GM12878 (cell line): ENCODE data around the gene APOM. TPM values are rescaled to one million over a fixed set of nuclear protein-coding genes. Genes with fewer than 3 reads are reported as not detected.

ENCODE experiments used
- ATAC-seq: fragments of 200-7000 bp; cut with Tn5 transposase; 3 replicates; pipeline ENCODE4 v1.9.1; 2020; ENCODE audit warnings: mild to moderate bottlenecking, moderate library complexity
- BruUV-seq: library from RNA; stranded (reverse); fragments of 400-500 nt; replicated peaks from 2 replicates; lab custom pipeline; 2021; lab: Mats Ljungman, UMichigan
- CTCF ChIA-PET: fragments of 300-600 bp; sonication (Branson Sonifier 250); formaldehyde crosslinking; extraction: SDS; loops from one replicate; lab custom pipeline; 2021; ENCODE audit warnings: inconsistent platforms; lab: Yijun Ruan, JAX
- POLR2A ChIA-PET: fragments of 350-600 bp; formaldehyde crosslinking; extraction: SDS; loops from one replicate; lab custom pipeline; 2021; ENCODE audit warnings: inconsistent platforms; lab: Charles Lee
- RAD21 ChIA-PET: fragments of 300-600 bp; sonication (Branson Sonifier 250); formaldehyde crosslinking; loops from one replicate; lab custom pipeline; 2023; ENCODE audit warnings: antibody characterized with exemption; ENCODE audit not compliant: unreplicated experiment; lab: Charles Lee
- SMC1A ChIA-PET: fragments of 300-600 bp; sonication (Branson Sonifier 250); formaldehyde crosslinking; loops from one replicate; lab custom pipeline; 2023; ENCODE audit not compliant: unreplicated experiment, uncharacterized antibody; lab: Charles Lee
- DNase-seq: peaks from one replicate; pipeline ENCODE4 v3.0.0-alpha.2; 2011; ENCODE audit warnings: low read depth, low spot score
- FAIRE-seq: peaks from 3 replicates; lab custom pipeline; 2011; peaks lifted over from hg19 to GRCh38; lab: Jason Lieb, UNC
- H2AFZ ChIP-seq: 2 replicates; pipeline ENCODE4 v1.6.0; 2011; ENCODE audit warnings: low read depth, low read length, control low read depth; ENCODE audit not compliant: control insufficient read depth
- H3K27ac ChIP-seq: 2 replicates; pipeline ENCODE4 v1.5.1; 2011; ENCODE audit warnings: control low read depth; ENCODE audit not compliant: control insufficient read depth, insufficient read depth
- H3K27me3 ChIP-seq, 2 experiments: replicated peaks in 1 of 2; 2 replicates each; pipeline versions ENCODE4 v1.6.0 to v1.6.1; 2011; ENCODE audit warnings: low read length in 1 of 2; ENCODE audit not compliant: control insufficient read depth in 2 of 2, insufficient read depth in 2 of 2
- H3K36me3 ChIP-seq, 2 experiments: 2 replicates each; pipeline ENCODE4 v1.5.1; 2011; ENCODE audit warnings: low read length in 1 of 2; ENCODE audit not compliant: control insufficient read depth in 2 of 2, insufficient read depth in 2 of 2
- H3K4me1 ChIP-seq: 2 replicates; pipeline ENCODE4 v1.6.1; 2011; ENCODE audit warnings: mild to moderate bottlenecking, low read length, moderate library complexity, mixed read lengths; ENCODE audit not compliant: control insufficient read depth, insufficient read depth
- H3K4me2 ChIP-seq: 2 replicates; pipeline ENCODE4 v1.6.0; 2011; ENCODE audit warnings: control low read depth; ENCODE audit not compliant: control insufficient read depth, insufficient read depth
- H3K4me3 ChIP-seq: fragments of 200-600 bp; sonication (generic); 2 replicates; pipeline ENCODE4 v1.5.1; 2016
- H3K79me2 ChIP-seq: 2 replicates; pipeline ENCODE4 v1.6.0; 2011; ENCODE audit warnings: low read length; ENCODE audit not compliant: control insufficient read depth, insufficient read depth
- H3K9ac ChIP-seq: 2 replicates; pipeline ENCODE4 v1.8.0; 2011; ENCODE audit warnings: low read length, control low read depth, mixed read lengths; ENCODE audit not compliant: control insufficient read depth, insufficient read depth
- H3K9me3 ChIP-seq: replicated peaks from 3 replicates; pipeline ENCODE4 v1.5.1; 2011; ENCODE audit warnings: mild to moderate bottlenecking, low read length; ENCODE audit not compliant: control insufficient read depth, insufficient read depth
- H4K20me1 ChIP-seq: 2 replicates; pipeline ENCODE4 v1.6.0; 2011; ENCODE audit not compliant: control insufficient read depth, insufficient read depth
- HDAC6 ChIP-seq: fragments of 200-600 bp; sonication (generic); IDR thresholded peaks from one replicate; pipeline ENCODE4 v1.8.0; 2017; ENCODE audit warnings: antibody characterized with exemption; ENCODE audit not compliant: unreplicated experiment
- NR2C2 ChIP-seq: IDR thresholded peaks from 2 replicates; pipeline ENCODE4 v1.6.1; 2011; ENCODE audit warnings: borderline replicate concordance, low read depth; ENCODE audit not compliant: control insufficient read depth, insufficient read length
- TCF12 ChIP-seq: IDR thresholded peaks from 2 replicates; pipeline ENCODE4 v1.6.1; 2011; ENCODE audit warnings: low read depth, mild to moderate bottlenecking, low read length
- ZNF24 ChIP-seq: fragments of 450-650 bp; IDR thresholded peaks from 2 replicates; pipeline ENCODE4 v1.6.1; 2017; ENCODE audit warnings: antibody characterized with exemption, mild to moderate bottlenecking
- WGBS: methylation state at CpG from one replicate; pipeline ENCODE4 v1.1.6; 2016; ENCODE audit warnings: low lambda C conversion rate; ENCODE audit not compliant: insufficient replicate concordance, insufficient coverage; ENCODE audit errors: missing lambda C conversion rate; 5-methylcytosine and 5-hydroxymethylcytosine counted together
- in situ Hi-C: fragments of 300-500 bp; cut with MboI; formaldehyde crosslinking; loops from 9 replicates; pipeline ENCODE4 v1.14.3; 2018; ENCODE audit warnings: mixed read lengths
- intact Hi-C: fragments of 100-400 bp; cut with micrococcal nuclease; formaldehyde crosslinking; loops from one replicate; pipeline ENCODE4 v1.14.2; 2022; ENCODE audit not compliant: unreplicated experiment
- polyA plus RNA-seq, 11 experiments: library from polyadenylated mRNA; depleted of rRNA in 4 of 11; unstranded in 6 of 11; stranded (reverse) in 5 of 11; fragments of >200 nt; fragmentation: Nextera tagmentation in 4 of 11; fragmentation: Illumina TruSeq in 1 of 11; extraction: Ambion mirVana in 4 of 11; extraction: Trizol in 1 of 11; gene quantifications; 1 replicate in 1 of 11; 2 replicates in 10 of 11; pipeline versions ENCODE4 v1.2.1 to v1.2.3, GENCODE V29; 2011 to 2016; ENCODE audit warnings: inconsistent platforms in 2 of 11, missing spikeins in 2 of 11, low read depth in 1 of 11
- total RNA-seq, 4 experiments: library from RNA; depleted of rRNA in 3 of 4; stranded (reverse); fragments of >200 nt in 3 of 4; fragmentation: Illumina TruSeq in 1 of 4; extraction: Trizol in 1 of 4; gene quantifications; 2 replicates each; pipeline versions ENCODE4 v1.2.1 to v1.2.3, GENCODE V29; 2013 to 2021
- TF ChIP-seq, protein P1 (sequence below): IDR thresholded peaks from 2 replicates; pipeline ENCODE4 v1.6.1; 2012; ENCODE audit warnings: improper control_type of control experiment, low read depth, low read length; ENCODE audit not compliant: insufficient replicate concordance

Gene APOM
- total and polyA plus RNA-seq, 10 of the 15 experiments (the other 5 are each of a cell fraction or from before 2014, with no cell fraction given), result 4.0 to 14.1 (median 7.1) TPM

- H3K79me2 ChIP-seq, result peaks cover 2% of the 10 kb centered on the region; the same call in 1 of the 2 replicates
- H4K20me1 ChIP-seq, result no peaks in the 10 kb centered on the region
- no peaks in the 10 kb centered on the region for H3K36me3 ChIP-seq
- TF ChIP-seq NR2C2, result no peak
- ATAC-seq (no peak), DNase-seq (no peak), FAIRE-seq (no peak)
- WGBS, result 72% methylated on average over 4 of the region's 4 CpGs
- RAD21 ChIA-PET, result interaction anchor here (1.0 kb wide), 1 partner anchor 12 kb away, joined by 5 read pairs; no protein-coding TSS in a partner anchor
- H3K4me3 ChIP-seq, result no peak overlapping the region
- H3K4me1 ChIP-seq, result peaks cover 20% of the 10 kb centered on the region
- CTCF ChIA-PET, result interaction anchor here (2.6 to 10.5 kb wide), 2 partner anchors 12 to 60 kb away, joined by 12 to 95 read pairs; no protein-coding TSS in a partner anchor
- in situ Hi-C loops, result no loop called here
- H3K27me3 ChIP-seq, result no peaks in the 10 kb centered on the region
- SMC1A ChIA-PET, result interaction anchor here (0.8 to 9.6 kb wide), 3 partner anchors 13 to 61 kb away, joined by 3 to 78 read pairs (median 3); no protein-coding TSS in a partner anchor
- BruUV-seq, result no TSS peak
- H3K27ac ChIP-seq, result no peak overlapping the region
- H3K4me2 ChIP-seq, result no peak overlapping the region
- H3K9me3 ChIP-seq, result no peaks in the 10 kb centered on the region
- intact Hi-C loops, result no loop called here
- no peak overlapping the region for H3K9ac ChIP-seq
- POLR2A ChIA-PET, result interaction anchor here (0.6 to 0.7 kb wide), 2 partner anchors 40 to 49 kb away, joined by 5 to 9 read pairs; no protein-coding TSS in a partner anchor
- no peak overlapping the region for H2AFZ ChIP-seq
Measured at GRCh38 chr6:31610968-31611367, 44.7 kb upstream of the APOM start.

GRCh38 chr6:31614075-31614619 is 41.5 kb upstream of the APOM start:
- ATAC-seq (peak; percentile 89), DNase-seq (peak; percentile 57), FAIRE-seq (peak; percentile 70)
- no TSS peak for BruUV-seq
- Histone ChIP-seq H3K79me2 (peaks cover 9% of the 10 kb centered on the region), H3K4me1 (peaks cover 29% of the 10 kb centered on the region), H3K27me3 (no peaks in the 10 kb centered on the region), H3K9ac (no peak overlapping the region; the same call in 1 of the 2 replicates), H3K9me3 (no peaks in the 10 kb centered on the region), H3K27ac (peak overlapping the region; percentile 93; the same call in 1 of the 2 replicates), H3K4me3 (peak overlapping the region; percentile 17; the same call in 1 of the 2 replicates), H2AFZ (peak overlapping the region; percentile 70), H3K4me2 (peak overlapping the region; percentile 96; the same call in 1 of the 2 replicates), H3K36me3 (no peaks in the 10 kb centered on the region), H4K20me1 (no peaks in the 10 kb centered on the region)
- intact Hi-C loops (no loop called here), in situ Hi-C loops (no loop called here)
- 27% methylated on average over 6 of the region's 8 CpGs for WGBS
- ChIA-PET SMC1A (interaction anchor here (0.8 to 9.6 kb wide), 3 partner anchors 16 to 63 kb away, joined by 3 to 78 read pairs (median 12); no protein-coding TSS in a partner anchor), CTCF (interaction anchor here (1.5 to 10.5 kb wide), 3 partner anchors 15 to 124 kb away, joined by 3 to 95 read pairs (median 5); no protein-coding TSS in a partner anchor), POLR2A (interaction anchor here (0.8 to 3.4 kb wide), 5 partner anchors 16 to 125 kb away, joined by 3 to 19 read pairs (median 5); partner anchors contain the start of gene NCR3), RAD21 (interaction anchor here (0.7 to 3.8 kb wide), 5 partner anchors 16 to 124 kb away, joined by 3 to 27 read pairs (median 5); no protein-coding TSS in a partner anchor)
- TF ChIP-seq HDAC6 (no peak), TCF12 (no peak), ZNF24 (no peak)
- TF ChIP-seq, protein P1, sequence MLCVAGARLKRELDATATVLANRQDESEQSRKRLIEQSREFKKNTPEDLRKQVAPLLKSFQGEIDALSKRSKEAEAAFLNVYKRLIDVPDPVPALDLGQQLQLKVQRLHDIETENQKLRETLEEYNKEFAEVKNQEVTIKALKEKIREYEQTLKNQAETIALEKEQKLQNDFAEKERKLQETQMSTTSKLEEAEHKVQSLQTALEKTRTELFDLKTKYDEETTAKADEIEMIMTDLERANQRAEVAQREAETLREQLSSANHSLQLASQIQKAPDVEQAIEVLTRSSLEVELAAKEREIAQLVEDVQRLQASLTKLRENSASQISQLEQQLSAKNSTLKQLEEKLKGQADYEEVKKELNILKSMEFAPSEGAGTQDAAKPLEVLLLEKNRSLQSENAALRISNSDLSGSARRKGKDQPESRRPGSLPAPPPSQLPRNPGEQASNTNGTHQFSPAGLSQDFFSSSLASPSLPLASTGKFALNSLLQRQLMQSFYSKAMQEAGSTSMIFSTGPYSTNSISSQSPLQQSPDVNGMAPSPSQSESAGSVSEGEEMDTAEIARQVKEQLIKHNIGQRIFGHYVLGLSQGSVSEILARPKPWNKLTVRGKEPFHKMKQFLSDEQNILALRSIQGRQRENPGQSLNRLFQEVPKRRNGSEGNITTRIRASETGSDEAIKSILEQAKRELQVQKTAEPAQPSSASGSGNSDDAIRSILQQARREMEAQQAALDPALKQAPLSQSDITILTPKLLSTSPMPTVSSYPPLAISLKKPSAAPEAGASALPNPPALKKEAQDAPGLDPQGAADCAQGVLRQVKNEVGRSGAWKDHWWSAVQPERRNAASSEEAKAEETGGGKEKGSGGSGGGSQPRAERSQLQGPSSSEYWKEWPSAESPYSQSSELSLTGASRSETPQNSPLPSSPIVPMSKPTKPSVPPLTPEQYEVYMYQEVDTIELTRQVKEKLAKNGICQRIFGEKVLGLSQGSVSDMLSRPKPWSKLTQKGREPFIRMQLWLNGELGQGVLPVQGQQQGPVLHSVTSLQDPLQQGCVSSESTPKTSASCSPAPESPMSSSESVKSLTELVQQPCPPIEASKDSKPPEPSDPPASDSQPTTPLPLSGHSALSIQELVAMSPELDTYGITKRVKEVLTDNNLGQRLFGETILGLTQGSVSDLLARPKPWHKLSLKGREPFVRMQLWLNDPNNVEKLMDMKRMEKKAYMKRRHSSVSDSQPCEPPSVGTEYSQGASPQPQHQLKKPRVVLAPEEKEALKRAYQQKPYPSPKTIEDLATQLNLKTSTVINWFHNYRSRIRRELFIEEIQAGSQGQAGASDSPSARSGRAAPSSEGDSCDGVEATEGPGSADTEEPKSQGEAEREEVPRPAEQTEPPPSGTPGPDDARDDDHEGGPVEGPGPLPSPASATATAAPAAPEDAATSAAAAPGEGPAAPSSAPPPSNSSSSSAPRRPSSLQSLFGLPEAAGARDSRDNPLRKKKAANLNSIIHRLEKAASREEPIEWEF, result no peak
